ENCODE results near the gene PRUNE2. TPM values are rescaled to one million over a fixed set of nuclear protein-coding genes. Genes with fewer than 3 reads are reported as not detected.

PRUNE2 gene
- total and polyA plus RNA-seq, 4 donors: 1.3 to 4.5 (median 1.6) TPM

- Histone ChIP-seq H3K27me3 (ENCODE audit: control insufficient read depth in 4 of 4, insufficient read depth in 4 of 4, low read length in 3 of 4) (peaks cover 0 to 5% (median 0%) of the 10 kb centered on the region in 4 donors), H3K4me3 (ENCODE audit: low read depth in 1 of 3, low read length in 3 of 3) (no peak overlapping the region), H3K27ac (ENCODE audit: low read depth in 1 of 2, low read length in 2 of 2) (no peak overlapping the region), H3K36me3 (ENCODE audit: control insufficient read depth in 4 of 4, insufficient read depth in 3 of 4, low read depth in 1 of 4, low read length in 3 of 4) (no peaks in the 10 kb centered on the region), H3K9me3 (ENCODE audit: control insufficient read depth in 4 of 4, low read length in 3 of 4) (no peaks in the 10 kb centered on the region), H3K9ac (ENCODE audit: low read depth in 1 of 2, low read length in 2 of 2) (no peak overlapping the region), H3K4me1 (ENCODE audit: control insufficient read depth in 4 of 4, insufficient read depth in 4 of 4, low read length in 3 of 4) (no peaks in the 10 kb centered on the region)
- no peak for TF ChIP-seq RXRA (IDR thresholded peaks at IDR 0.05)
- no peak for TF ChIP-seq ZBTB33 (IDR thresholded peaks at IDR 0.05)
- TF ChIP-seq HNF4A (conservative IDR thresholded peaks at IDR 0.05): no peak
- no peak for TF ChIP-seq FOXA1 (IDR thresholded peaks at IDR 0.05)
- no peak for TF ChIP-seq GABPA (IDR thresholded peaks at IDR 0.05 in 1 of 2, conservative IDR thresholded peaks at IDR 0.05 in 1 of 2)
- TF ChIP-seq HNF4G (IDR thresholded peaks at IDR 0.05): no peak
- no peak for TF ChIP-seq ATF3 (IDR thresholded peaks at IDR 0.05)
- no peak for TF ChIP-seq CTCF (IDR thresholded peaks at IDR 0.05; ENCODE audit: low read depth, low read length, missing input control)
- TF ChIP-seq YY1 (IDR thresholded peaks at IDR 0.05): no peak
- TF ChIP-seq REST (IDR thresholded peaks at IDR 0.05): no peak
- no peak for TF ChIP-seq MAX (IDR thresholded peaks at IDR 0.05)
- TF ChIP-seq JUND (IDR thresholded peaks at IDR 0.05): no peak
- WGBS: 72% methylated on average over 5 of the region's 5 CpGs
- DNase-seq (ENCODE audit: low spot score): no peak
These were observed 11.7 kb downstream of the PRUNE2 start for GRCh38 chr9:76894198-76894597.

GRCh38 chr9:76893395-76893932 is 12.4 kb downstream of the PRUNE2 start:
- no peak for DNase-seq (ENCODE audit: low spot score)
- Histone ChIP-seq H3K27ac (ENCODE audit: low read depth in 1 of 2, low read length in 2 of 2) (no peak overlapping the region), H3K27me3 (ENCODE audit: control insufficient read depth in 4 of 4, insufficient read depth in 4 of 4, low read length in 3 of 4) (no peaks in the 10 kb centered on the region), H3K4me1 (ENCODE audit: control insufficient read depth in 4 of 4, insufficient read depth in 4 of 4, low read length in 3 of 4) (no peaks in the 10 kb centered on the region), H3K9ac (ENCODE audit: low read depth in 1 of 2, low read length in 2 of 2) (no peak overlapping the region), H3K9me3 (ENCODE audit: control insufficient read depth in 4 of 4, low read length in 3 of 4) (no peaks in the 10 kb centered on the region), H3K36me3 (ENCODE audit: control insufficient read depth in 4 of 4, insufficient read depth in 3 of 4, low read depth in 1 of 4, low read length in 3 of 4) (no peaks in the 10 kb centered on the region), H3K4me3 (ENCODE audit: low read depth in 1 of 3, low read length in 3 of 3) (no peak overlapping the region)
- 71% methylated on average over 4 of the region's 4 CpGs for WGBS
- no peak for TF ChIP-seq RAD21 (IDR thresholded peaks at IDR 0.05)
- no peak for TF ChIP-seq GABPA (IDR thresholded peaks at IDR 0.05 in 1 of 2, conservative IDR thresholded peaks at IDR 0.05 in 1 of 2)
- TF ChIP-seq HNF4A (conservative IDR thresholded peaks at IDR 0.05): no peak
- TF ChIP-seq ZBTB33 (IDR thresholded peaks at IDR 0.05): no peak
- no peak for TF ChIP-seq FOXA2 (IDR thresholded peaks at IDR 0.05)
- TF ChIP-seq REST (IDR thresholded peaks at IDR 0.05): no peak
